Prostate gland (tissue), 2 donors: ENCODE data around the gene ARFGAP1.

Experiments used
- CTCF ChIP-seq, 4 experiments: fragments of 200-600 bp in 2 of 4; fragments of 450-650 bp in 2 of 4; sonication (generic) in 2 of 4; IDR thresholded peaks; 1 replicate in 3 of 4; 2 replicates in 1 of 4; pipeline ENCODE4 v1.5.1; 2016 to 2019; ENCODE audit warnings: antibody characterized with exemption in 4 of 4, mild to moderate bottlenecking in 2 of 4, moderate library complexity in 2 of 4
- POLR2A ChIP-seq: fragments of 450-650 bp; IDR thresholded peaks from one replicate; pipeline ENCODE4 v1.6.1; 2016; ENCODE audit warnings: antibody characterized with exemption, mild to moderate bottlenecking
- POLR2AphosphoS5 ChIP-seq: sonication (generic); formaldehyde crosslinking; IDR thresholded peaks from one replicate; pipeline ENCODE4 v1.6.1; 2017; ENCODE audit warnings: antibody characterized with exemption

GRCh38 chr20:63292292-63292701 is 19.7 kb downstream of the ARFGAP1 start:
- no peak for TF ChIP-seq CTCF (IDR thresholded peaks at IDR 0.05)
- TF ChIP-seq POLR2AphosphoS5 = no peak
- TF ChIP-seq POLR2A = no peak
